Activated naive CD4-positive, alpha-beta T cell treated with anti-CD3 and anti-CD28 coated beads, Interleukin-2, amount 10 ng/mL, durations not matched to agents 7 days and 5 days (primary cell): Measurements from ENCODE around the gene PLCXD1.
"Not testable (repeated sequence)": the region's sequence is repeated elsewhere in the genome, so short reads cannot be mapped to it uniquely, and the experiment has no call there.

Source experiments
- CTCF ChIA-PET: fragments of 350-600 bp; sonication (Branson Sonifier 250); formaldehyde crosslinking; loops from one replicate; lab custom pipeline; 2021; ENCODE audit warnings: antibody characterized with exemption; lab: Charles Lee
- DNase-seq: peaks from one replicate; pipeline ENCODE4 v3.0.0-alpha.2; 2020
- H3K27ac Mint-ChIP-seq: one replicate; pipeline ENCODE4 v1.8.0; 2021; ENCODE audit warnings: mild to moderate bottlenecking, moderate library complexity, mixed read lengths
- H3K27me3 Mint-ChIP-seq: one replicate; pipeline ENCODE4 v1.8.0; 2021; ENCODE audit warnings: mild to moderate bottlenecking, mixed read lengths
- H3K36me3 Mint-ChIP-seq: one replicate; pipeline ENCODE4 v1.8.0; 2021; ENCODE audit warnings: mixed read lengths
- H3K4me1 Mint-ChIP-seq: one replicate; pipeline ENCODE4 v1.8.0; 2021; ENCODE audit warnings: mixed read lengths
- H3K4me3 Mint-ChIP-seq: one replicate; pipeline ENCODE4 v1.8.0; 2021; ENCODE audit warnings: mild to moderate bottlenecking, moderate library complexity, mixed read lengths
- H3K9me3 Mint-ChIP-seq: one replicate; pipeline ENCODE4 v1.8.0; 2021; ENCODE audit warnings: mixed read lengths

The PLCXD1 gene

DNA sequence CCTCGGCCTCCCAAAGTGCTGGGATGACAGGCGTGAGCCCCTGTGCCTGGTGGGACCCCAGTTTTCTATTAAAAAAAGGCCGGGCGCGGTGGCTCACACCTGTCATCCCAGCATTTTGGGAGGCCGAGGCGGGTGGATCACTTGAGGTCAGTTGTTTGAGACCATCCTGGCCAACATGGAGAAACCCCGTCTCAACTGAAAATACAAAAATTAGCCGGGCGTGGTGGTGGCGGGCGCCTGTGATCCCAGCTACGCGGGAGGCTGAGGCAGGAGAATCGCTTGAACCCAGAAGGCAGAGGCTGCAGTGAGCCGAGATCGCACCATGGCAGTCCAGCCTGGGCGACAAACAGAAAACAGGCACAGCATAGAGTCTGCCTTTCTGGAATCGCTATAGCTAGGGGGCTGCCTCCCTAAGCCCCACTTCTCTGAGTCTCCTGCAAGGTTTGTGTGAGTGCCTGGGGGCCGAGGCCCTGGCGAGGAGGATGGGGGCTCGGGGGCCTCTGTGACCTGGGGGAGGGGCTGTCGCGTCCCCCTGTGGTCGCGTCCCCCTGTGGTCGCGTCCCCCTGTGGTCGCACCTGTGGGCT lies 49.1 kb downstream of the PLCXD1 start:
- H3K4me1 Mint-ChIP-seq, H3K4me3 Mint-ChIP-seq, CTCF ChIA-PET, H3K36me3 Mint-ChIP-seq, H3K27ac Mint-ChIP-seq, DNase-seq, H3K9me3 Mint-ChIP-seq: not testable (repeated sequence)
- peaks cover 21% of the 10 kb centered on the region for H3K27me3 Mint-ChIP-seq

DNA sequence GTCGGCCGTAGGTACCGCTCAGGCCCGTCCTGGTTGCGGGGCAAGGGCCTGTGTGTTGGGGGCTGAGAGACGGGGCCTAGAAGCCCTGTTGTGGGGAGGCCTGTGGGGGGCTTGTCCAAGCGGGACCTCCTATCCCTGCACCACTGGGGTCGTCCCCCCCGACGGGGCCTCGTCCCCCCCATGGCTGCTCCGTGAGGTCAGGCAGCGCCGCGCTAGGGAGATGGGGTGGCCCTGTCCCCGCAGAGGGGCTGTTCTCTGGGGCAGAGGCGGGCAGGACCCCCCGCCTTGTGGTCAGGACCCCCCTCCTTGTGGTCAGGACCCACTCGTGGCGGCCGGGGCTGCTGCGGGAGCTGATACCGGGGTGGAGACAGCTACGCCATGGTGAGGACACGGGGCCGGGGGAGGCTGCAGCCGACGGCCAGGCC lies 49.6 kb downstream of the PLCXD1 start:
- Mint-ChIP-seq H3K9me3 (peaks cover 2% of the 10 kb centered on the region), H3K4me3 (no peak overlapping the region), H3K27ac (no peak overlapping the region), H3K27me3 (peaks cover 21% of the 10 kb centered on the region), H3K4me1 (no peaks in the 10 kb centered on the region), H3K36me3 (no peaks in the 10 kb centered on the region)
- no peak for DNase-seq
- CTCF ChIA-PET, result no interaction called here

DNA sequence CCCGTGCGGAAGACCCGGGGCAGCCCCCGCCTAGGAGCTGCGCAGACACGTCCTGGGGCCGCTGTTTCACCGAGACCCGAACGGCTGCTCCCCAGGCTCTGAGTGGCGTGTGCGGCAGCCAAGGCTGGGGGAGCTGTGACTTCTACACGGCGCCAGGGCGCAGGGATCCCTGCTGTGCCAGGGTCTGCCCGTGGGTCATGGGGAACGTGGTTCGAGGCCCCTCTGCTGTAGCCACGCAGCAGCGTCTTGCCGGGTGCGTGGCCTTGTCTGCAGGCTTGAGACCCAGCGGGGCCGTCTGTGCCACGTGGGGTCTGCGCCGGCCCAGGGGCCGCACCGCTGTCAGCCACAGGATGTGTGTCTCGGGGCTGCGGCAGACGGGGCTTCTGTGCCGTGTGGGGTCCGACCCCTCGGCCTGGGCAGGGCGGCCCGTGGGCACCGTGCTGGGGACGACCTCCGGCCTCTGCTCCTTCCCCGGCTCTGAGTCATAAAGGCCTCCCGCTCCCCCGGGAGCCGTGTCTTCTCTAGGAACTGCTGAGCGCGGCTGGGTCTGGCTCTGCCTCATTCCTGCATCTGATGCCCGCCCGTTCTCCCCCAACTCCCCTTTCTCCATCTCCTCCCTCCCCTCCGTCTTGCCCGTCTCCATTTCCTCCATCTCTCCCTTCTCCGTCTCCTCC lies 50.1 kb downstream of the PLCXD1 start:
- no peaks in the 10 kb centered on the region for H3K4me1 Mint-ChIP-seq
- no peak overlapping the region for H3K27ac Mint-ChIP-seq
- H3K9me3 Mint-ChIP-seq, result peaks cover 2% of the 10 kb centered on the region
- H3K36me3 Mint-ChIP-seq, result peaks cover 3% of the 10 kb centered on the region
- DNase-seq, result no peak
- CTCF ChIA-PET, result no interaction called here
- no peak overlapping the region for H3K4me3 Mint-ChIP-seq
- peaks cover 21% of the 10 kb centered on the region for H3K27me3 Mint-ChIP-seq

DNA sequence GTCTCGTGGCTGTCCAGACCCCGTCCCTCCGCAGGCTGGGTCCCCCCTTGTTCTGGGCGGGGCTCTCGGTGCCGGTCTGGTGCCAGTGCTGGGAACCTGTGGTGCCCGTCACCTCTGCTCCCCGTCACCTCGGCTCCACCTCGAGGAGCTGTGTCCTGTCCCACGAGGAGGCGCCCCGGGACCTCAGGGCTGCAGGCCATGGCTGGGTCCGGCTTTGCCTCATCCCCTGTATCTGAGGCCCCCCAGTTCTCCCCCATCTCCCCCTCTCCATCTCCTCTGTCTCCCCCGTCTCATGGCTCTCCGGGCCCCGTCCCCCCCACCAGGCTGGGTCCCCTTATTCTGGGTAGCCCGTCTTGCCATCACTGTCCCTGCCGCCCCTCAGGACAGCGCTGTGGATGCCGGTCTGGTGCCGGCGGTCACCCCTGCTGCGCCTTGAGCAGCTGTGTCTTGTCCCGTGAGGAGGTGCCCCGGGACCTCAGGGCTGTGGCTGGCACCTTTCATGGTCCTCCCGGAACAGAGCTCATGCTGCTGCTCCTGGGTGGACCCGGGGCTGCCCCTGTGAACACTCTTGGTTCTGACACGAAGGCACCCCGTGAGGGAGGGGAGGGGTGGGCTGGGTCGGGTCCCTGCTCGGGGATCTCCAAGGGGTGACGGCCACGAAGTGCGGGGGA lies 50.8 kb downstream of the PLCXD1 start:
- Mint-ChIP-seq H3K27me3 (peaks cover 21% of the 10 kb centered on the region), H3K4me3 (no peak overlapping the region)
- CTCF ChIA-PET, result no interaction called here

DNA sequence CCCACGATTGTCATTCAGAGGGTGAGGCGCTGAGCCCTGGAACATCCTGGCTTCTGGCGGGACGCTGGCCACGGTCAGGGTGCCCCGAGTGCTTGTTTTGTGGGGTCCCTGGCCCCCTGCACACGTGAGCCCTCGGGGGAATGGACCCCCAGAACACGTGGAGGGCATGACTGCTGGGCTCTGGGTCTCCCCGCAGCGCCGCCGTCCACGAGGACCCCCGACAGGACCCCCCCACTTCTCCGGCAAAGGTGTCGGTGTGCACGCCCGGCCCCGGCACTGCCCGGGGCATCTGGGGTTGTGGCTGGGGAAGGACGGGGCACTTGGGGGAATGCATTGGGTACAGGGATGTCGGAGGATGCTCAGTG lies 51.3 kb downstream of the PLCXD1 start:
- H3K4me3 Mint-ChIP-seq, result no peak overlapping the region
- peaks cover 11% of the 10 kb centered on the region for H3K36me3 Mint-ChIP-seq
- no peak overlapping the region for H3K27ac Mint-ChIP-seq
- CTCF ChIA-PET, result no interaction called here
- no peak for DNase-seq
- no peaks in the 10 kb centered on the region for H3K4me1 Mint-ChIP-seq
- peaks cover 21% of the 10 kb centered on the region for H3K27me3 Mint-ChIP-seq
- peaks cover 2% of the 10 kb centered on the region for H3K9me3 Mint-ChIP-seq

More for the DNA sequence above, 50.8 kb downstream of the PLCXD1 start:
- Mint-ChIP-seq H3K27ac (no peak overlapping the region), H3K4me1 (no peaks in the 10 kb centered on the region), H3K36me3 (peaks cover 7% of the 10 kb centered on the region), H3K9me3 (peaks cover 2% of the 10 kb centered on the region)
- DNase-seq, result no peak

DNA sequence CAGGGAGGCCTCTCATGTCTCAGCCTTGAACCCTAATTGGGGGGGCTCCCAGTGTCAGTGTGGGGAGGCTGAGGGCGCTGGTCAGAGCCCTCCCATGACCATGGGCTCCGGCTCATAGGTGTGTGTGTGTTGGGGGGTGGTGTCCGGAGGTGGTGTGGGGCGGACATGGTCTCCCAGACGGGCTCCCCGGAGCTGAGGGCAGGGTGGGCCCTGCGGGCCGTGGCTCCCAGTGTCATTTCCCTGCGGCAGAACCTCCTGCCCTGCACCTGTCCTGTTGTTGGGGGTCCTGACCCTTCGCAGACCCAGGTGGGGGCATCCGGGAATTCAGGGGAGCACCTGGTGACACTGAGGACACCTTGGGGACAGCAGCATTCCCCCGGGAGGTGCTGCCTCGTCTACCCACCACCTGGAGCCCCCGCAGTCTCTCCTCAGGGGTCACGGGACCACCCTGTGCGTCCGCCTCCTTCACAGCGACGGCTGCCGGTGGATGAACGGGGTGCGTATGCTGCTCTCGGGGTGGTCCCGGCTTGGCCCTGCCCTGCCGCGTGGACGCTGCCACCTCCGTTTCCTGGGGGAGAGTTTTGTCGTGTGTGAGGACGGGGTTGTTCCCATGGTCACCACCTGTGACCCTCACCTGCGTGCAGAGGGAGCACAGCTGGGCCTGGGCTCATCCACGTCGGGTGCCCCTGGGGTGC lies 51.9 kb downstream of the PLCXD1 start:
- peaks cover 17% of the 10 kb centered on the region for H3K36me3 Mint-ChIP-seq
- H3K27ac Mint-ChIP-seq, result no peak overlapping the region
- no peaks in the 10 kb centered on the region for H3K4me1 Mint-ChIP-seq
- DNase-seq, result no peak
- H3K9me3 Mint-ChIP-seq, result peaks cover 4% of the 10 kb centered on the region
- peaks cover 21% of the 10 kb centered on the region for H3K27me3 Mint-ChIP-seq
- CTCF ChIA-PET, result no interaction called here
- no peak overlapping the region for H3K4me3 Mint-ChIP-seq

DNA sequence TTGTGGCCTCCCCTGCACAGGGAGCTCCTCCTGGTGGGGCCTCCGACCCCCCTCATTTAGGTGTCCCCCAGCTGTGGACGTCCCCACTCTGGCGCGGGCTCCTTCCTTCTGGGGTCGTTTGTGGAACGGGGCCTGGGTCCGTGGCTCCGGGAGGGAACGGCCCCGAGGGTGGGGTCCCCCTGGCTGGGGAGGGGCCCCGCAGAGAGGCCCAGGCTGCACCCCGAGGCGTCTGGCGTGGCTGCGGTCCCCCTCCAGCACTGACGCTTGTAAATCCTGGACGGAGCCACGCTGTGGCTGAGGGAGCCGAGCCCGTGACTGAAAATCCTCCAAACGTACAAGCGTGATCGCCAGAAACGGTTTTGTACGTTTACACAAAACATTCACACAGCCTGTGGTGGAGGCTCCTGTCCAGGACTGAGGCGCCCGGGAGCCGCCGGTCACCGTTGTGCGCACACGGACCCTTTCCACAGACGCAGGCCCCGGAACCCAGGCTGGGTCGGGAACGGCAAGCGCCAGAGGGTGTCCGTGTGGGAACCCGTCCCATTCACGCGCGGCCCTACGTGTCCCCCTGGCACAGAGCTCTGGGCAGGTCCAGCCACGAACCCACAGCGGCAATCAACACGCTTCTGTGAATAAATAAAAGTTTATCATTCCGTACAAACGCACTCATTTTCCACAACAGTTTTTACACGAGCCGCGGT lies 52.6 kb downstream of the PLCXD1 start:
- Mint-ChIP-seq H3K9me3 (peaks cover 4% of the 10 kb centered on the region), H3K27me3 (peaks cover 21% of the 10 kb centered on the region), H3K4me1 (no peaks in the 10 kb centered on the region), H3K36me3 (peaks cover 23% of the 10 kb centered on the region), H3K27ac (no peak overlapping the region), H3K4me3 (no peak overlapping the region)
- no peak for DNase-seq
- CTCF ChIA-PET, result no interaction called here

DNA sequence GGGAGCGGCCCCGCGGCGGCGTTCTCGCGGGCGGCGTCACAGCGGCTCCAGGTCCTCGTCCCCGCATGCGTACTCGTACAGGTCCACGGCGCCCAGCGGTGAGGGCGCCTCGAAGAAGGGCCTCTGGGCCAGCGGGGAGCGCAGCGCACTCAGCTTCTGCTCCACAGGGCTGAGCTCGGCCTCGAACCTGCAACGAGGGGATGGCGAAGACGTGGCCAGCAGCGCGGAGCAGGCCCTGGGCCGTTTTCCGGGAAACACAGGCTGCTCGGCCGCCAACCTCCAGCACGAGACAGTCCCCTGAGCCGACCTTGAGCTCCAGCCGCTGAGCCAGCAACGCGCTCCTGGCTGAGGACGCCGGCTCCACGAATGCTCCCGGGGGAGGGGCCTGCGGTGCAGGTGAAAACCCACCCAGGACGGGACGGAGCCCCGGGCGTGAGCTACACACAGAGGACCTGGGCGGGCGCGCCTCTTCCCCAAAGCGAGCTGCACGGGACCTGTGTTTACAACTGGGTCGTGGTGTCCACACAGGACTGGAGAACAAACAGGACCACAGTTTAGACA lies 53.2 kb downstream of the PLCXD1 start:
- DNase-seq, result no peak
- Mint-ChIP-seq H3K4me3 (no peak overlapping the region), H3K36me3 (peaks cover 26% of the 10 kb centered on the region), H3K27ac (no peak overlapping the region), H3K4me1 (no peaks in the 10 kb centered on the region), H3K27me3 (peaks cover 21% of the 10 kb centered on the region), H3K9me3 (peaks cover 5% of the 10 kb centered on the region)
- CTCF ChIA-PET, result no interaction called here

DNA sequence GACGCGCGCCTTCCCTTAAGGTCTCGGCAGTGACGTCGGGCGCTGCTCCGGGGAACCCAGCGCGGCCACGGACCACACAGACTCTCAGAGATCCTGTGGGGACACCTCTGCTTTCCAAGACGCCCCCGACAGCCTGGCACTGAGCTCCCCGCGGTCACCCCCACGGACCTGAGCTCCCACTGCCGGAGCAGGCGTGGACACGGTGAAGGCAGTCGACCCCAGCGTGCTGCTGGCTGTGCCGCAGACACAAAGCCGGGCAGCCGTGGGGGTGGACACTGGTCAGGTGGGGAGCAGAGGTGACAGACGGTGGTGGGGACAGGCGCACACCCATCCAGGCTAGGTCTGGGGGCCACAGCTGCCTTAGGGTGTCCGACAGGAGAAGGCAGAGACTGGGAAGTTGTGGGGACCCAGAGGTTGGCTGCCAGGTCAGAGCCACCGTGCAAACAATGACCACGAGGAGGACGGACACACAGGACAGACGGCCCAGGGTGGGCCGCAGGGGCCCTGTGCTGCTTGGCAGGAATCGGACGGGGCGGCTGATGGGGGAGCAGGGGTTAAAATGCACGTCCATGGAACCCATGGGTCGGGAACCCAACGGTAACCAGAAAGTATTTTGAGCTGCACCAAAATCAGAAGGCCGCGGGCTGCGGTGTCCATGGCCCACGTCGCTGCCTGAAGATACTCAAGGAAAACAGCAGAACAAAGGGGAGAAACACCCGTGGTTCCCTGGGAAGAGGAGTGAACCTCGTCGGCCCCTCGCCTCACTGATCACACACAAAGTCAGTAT lies 54.0 kb downstream of the PLCXD1 start:
- CTCF ChIA-PET, result no interaction called here
- DNase-seq, result no peak
- peaks cover 19% of the 10 kb centered on the region for H3K27me3 Mint-ChIP-seq
- no peak overlapping the region for H3K27ac Mint-ChIP-seq
- H3K4me3 Mint-ChIP-seq, result no peak overlapping the region
- H3K36me3 Mint-ChIP-seq, result peaks cover 26% of the 10 kb centered on the region
- peaks cover 5% of the 10 kb centered on the region for H3K9me3 Mint-ChIP-seq
- no peaks in the 10 kb centered on the region for H3K4me1 Mint-ChIP-seq

DNA sequence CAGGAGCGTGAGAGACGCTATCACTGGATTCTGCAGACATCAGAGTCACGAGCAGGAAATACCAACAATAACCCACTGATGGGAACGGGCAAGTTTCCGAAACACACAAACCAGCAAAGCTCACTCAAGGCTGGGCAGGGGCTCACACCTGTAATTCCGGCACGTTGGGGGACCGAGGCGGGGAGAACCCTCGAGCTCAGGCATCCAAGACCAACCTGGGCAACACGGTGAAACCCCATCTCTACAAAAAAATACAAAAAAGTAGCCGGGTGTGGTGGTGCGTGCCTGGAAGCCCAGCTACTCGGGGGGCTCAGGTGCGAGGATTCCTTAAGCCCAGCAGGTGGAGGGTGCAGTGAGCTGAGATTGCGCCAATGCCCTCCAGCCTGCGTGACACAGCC lies 54.6 kb downstream of the PLCXD1 start:
- peaks cover 5% of the 10 kb centered on the region for H3K9me3 Mint-ChIP-seq
- H3K4me3 Mint-ChIP-seq, result no peak overlapping the region
- no peaks in the 10 kb centered on the region for H3K4me1 Mint-ChIP-seq
- DNase-seq, result no peak
- CTCF ChIA-PET, result no interaction called here
- peaks cover 14% of the 10 kb centered on the region for H3K27me3 Mint-ChIP-seq
- H3K27ac Mint-ChIP-seq, result no peak overlapping the region
- H3K36me3 Mint-ChIP-seq, result peaks cover 28% of the 10 kb centered on the region

DNA sequence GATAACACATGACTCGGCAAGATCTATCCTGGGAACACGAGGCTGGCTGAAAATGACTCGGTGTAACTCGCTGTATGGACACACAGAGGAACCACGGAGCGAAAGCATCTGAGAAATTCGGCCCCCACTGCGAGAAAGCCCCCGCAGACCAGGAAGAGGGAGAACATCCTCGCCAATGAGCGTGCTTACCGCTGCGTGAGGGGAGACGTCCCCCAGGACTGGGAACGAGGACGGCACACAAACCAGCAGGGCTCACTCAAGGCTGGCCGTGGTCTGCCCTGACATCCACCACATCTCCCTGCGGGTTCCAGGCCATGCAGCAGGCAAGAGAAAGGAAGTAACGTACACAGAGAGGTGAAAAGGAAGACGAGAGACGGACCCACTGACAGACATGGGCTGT lies 55.0 kb downstream of the PLCXD1 start:
- Mint-ChIP-seq H3K4me3 (no peak overlapping the region), H3K27ac (no peak overlapping the region), H3K27me3 (peaks cover 11% of the 10 kb centered on the region), H3K9me3 (peaks cover 5% of the 10 kb centered on the region), H3K36me3 (peaks cover 28% of the 10 kb centered on the region), H3K4me1 (no peaks in the 10 kb centered on the region)
- CTCF ChIA-PET, result no interaction called here
- DNase-seq, result no peak

DNA sequence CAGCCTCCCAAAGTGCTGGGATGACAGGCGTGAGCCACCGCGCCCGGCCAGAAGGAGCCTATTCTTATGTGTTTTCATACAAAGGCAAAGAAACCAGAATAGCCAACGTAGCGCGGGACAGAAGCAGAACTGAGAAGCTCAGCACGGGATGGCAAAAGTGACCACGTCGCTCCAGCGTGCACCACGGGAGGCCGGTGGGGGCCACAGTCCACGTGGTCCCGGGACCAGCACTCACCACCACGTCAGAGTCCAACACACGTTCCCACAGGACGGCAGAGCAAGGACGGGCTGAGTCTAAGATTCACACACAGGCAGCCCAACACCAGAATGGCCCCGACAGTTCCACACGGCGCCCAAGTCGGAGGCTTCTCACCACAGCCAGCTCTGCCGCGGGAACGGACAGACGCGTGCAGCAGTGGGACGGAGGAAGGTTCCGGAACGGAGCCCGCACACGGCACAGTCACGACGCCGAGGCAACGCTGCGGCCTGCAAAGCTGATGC lies 56.2 kb downstream of the PLCXD1 start:
- H3K4me3 Mint-ChIP-seq, result no peak overlapping the region
- CTCF ChIA-PET, result no interaction called here
- H3K4me1 Mint-ChIP-seq, result no peaks in the 10 kb centered on the region
- H3K9me3 Mint-ChIP-seq, result peaks cover 7% of the 10 kb centered on the region
- peaks cover 35% of the 10 kb centered on the region for H3K36me3 Mint-ChIP-seq
- DNase-seq, result no peak
- H3K27ac Mint-ChIP-seq, result no peak overlapping the region
- no peaks in the 10 kb centered on the region for H3K27me3 Mint-ChIP-seq

DNA sequence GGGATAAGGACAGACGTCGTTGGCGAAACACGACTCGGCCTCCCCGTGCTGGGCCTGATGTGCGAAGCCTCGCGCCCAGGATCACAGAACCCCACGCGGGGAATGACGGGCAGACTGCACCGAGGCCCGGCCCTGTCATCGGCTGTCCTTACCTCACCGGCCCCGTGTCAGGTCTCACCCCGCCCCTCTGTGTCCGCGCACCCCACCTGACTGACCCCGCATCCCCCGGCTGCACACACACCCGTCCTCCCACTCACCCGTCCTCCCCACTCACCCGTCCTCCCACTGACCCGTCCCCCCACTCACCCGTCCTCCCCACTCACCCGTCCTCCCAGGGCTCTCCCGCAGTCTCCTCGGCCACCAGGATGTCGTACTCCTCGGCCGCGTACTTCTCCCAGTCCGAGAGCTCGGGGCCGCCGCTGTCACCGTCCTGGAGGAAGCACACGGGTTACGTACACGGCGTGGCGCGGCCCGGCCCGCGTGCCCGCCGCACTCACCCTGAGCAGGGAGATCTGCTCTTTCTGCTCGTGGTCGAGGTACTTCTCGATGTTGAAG lies 57.2 kb downstream of the PLCXD1 start:
- peaks cover 35% of the 10 kb centered on the region for H3K36me3 Mint-ChIP-seq
- no peaks in the 10 kb centered on the region for H3K27me3 Mint-ChIP-seq
- CTCF ChIA-PET, result no interaction called here
- H3K27ac Mint-ChIP-seq, result no peak overlapping the region
- DNase-seq, result no peak
- H3K4me1 Mint-ChIP-seq, result no peaks in the 10 kb centered on the region
- no peak overlapping the region for H3K4me3 Mint-ChIP-seq
- H3K9me3 Mint-ChIP-seq, result peaks cover 7% of the 10 kb centered on the region
